BJ (cell line): ENCODE data around the gene ERO1A. TPM values are rescaled to one million over a fixed set of nuclear protein-coding genes. Genes with fewer than 3 reads are reported as not detected.

ENCODE experiments used
- CTCF ChIA-PET: fragments of 350-600 bp; formaldehyde crosslinking; extraction: SDS; loops from one replicate; lab custom pipeline; 2021; ENCODE audit warnings: antibody characterized with exemption, inconsistent platforms; lab: Yijun Ruan, JAX
- POLR2A ChIA-PET: fragments of 300-600 bp; sonication (Branson Sonifier 250); formaldehyde crosslinking; extraction: SDS; loops from one replicate; lab custom pipeline; 2021; ENCODE audit warnings: antibody characterized with exemption; lab: Charles Lee
- DNase-seq: peaks from one replicate; pipeline ENCODE4 v3.0.0-alpha.2; 2011; ENCODE audit warnings: low read depth
- H3K27me3 ChIP-seq: 2 replicates; pipeline ENCODE4 v1.6.0; 2011; ENCODE audit warnings: low read length; ENCODE audit not compliant: control insufficient read depth, insufficient read depth
- H3K36me3 ChIP-seq: 2 replicates; pipeline ENCODE4 v1.5.1; 2011; ENCODE audit warnings: low read length; ENCODE audit not compliant: control insufficient read depth, insufficient read depth
- H3K4me3 ChIP-seq: 2 replicates; pipeline ENCODE4 v1.5.1; 2011; ENCODE audit warnings: low read depth, mild to moderate bottlenecking, control low read depth, low read length
- CTCF ChIP-seq: IDR thresholded peaks from 2 replicates; pipeline ENCODE4 v1.5.1; 2011; ENCODE audit warnings: low read depth, mild to moderate bottlenecking, control low read depth, inconsistent platforms, low read length, moderate library complexity; ENCODE audit not compliant: insufficient read depth
- polyA minus RNA-seq: library from RNA; depleted of rRNA, polyadenylated mRNA; stranded (reverse); fragments of >200 nt; gene quantifications from 2 replicates; pipeline ENCODE4 v1.2.3, GENCODE V29; 2011; rRNA and poly(A)+ RNA removed
- polyA plus RNA-seq: library from polyadenylated mRNA; depleted of rRNA; stranded (reverse); fragments of >200 nt; gene quantifications from 2 replicates; pipeline ENCODE4 v1.2.3, GENCODE V29; 2011; rRNA removed

The ERO1A gene
- polyA plus RNA-seq, result 21.0 and 34.2 TPM in 2 replicates
- polyA minus RNA-seq, result 6.5 and 7.0 TPM in 2 replicates

- Histone ChIP-seq H3K4me3 (peak within 1 kb of the TSS; percentile 100), H3K27me3 (no peaks in the 10 kb centered on the region), H3K36me3 (no peaks in the 10 kb centered on the region)
- CTCF ChIA-PET, result no interaction called here
- POLR2A ChIA-PET, result interaction anchor here (0.6 kb wide), 3 partner anchors 100 to 664 kb away, joined by 3 to 12 read pairs (median 7); no protein-coding TSS in a partner anchor
- no peak for TF ChIP-seq CTCF
- no peak for DNase-seq
Measured at GRCh38 chr14:52695481-52696091, at the start of gene ERO1A. Gene ERO1A (minus strand): TSS chr14:52695558. CDS start chr14:52695481, 77 bp downstream.

- no peak overlapping the region for H3K4me3 ChIP-seq
- no peak for TF ChIP-seq CTCF
Measured at GRCh38 chr14:52741865-52742264, 46.5 kb upstream of the ERO1A start.

GRCh38 chr14:52740751-52741150 is 45.4 kb upstream of the ERO1A start:
- no peak for TF ChIP-seq CTCF
- Histone ChIP-seq H3K27me3 (no peaks in the 10 kb centered on the region), H3K4me3 (no peak overlapping the region), H3K36me3 (no peaks in the 10 kb centered on the region)
- POLR2A ChIA-PET, result no interaction called here
- CTCF ChIA-PET, result no interaction called here
- no peak for DNase-seq

More at GRCh38 chr14:52741865-52742264, 46.5 kb upstream of the ERO1A start:
- no peak for DNase-seq
- Histone ChIP-seq H3K36me3 (no peaks in the 10 kb centered on the region), H3K27me3 (no peaks in the 10 kb centered on the region)
- ChIA-PET CTCF (interaction anchor here (0.6 to 1.3 kb wide), 3 partner anchors 14 to 416 kb away, joined by 3 read pairs; no protein-coding TSS in a partner anchor), POLR2A (no interaction called here)

- DNase-seq, result no peak
- no peak for TF ChIP-seq CTCF
- POLR2A ChIA-PET, result no interaction called here
- H3K36me3 ChIP-seq, result no peaks in the 10 kb centered on the region
- no peaks in the 10 kb centered on the region for H3K27me3 ChIP-seq
- H3K4me3 ChIP-seq, result no peak overlapping the region
- CTCF ChIA-PET, result interaction anchor here (1.5 kb wide), 1 partner anchor 15 kb away, joined by 4 read pairs; no protein-coding TSS in a partner anchor
Measured at GRCh38 chr14:52738409-52738808, 43.1 kb upstream of the ERO1A start.

- POLR2A ChIA-PET, result no interaction called here
- no peaks in the 10 kb centered on the region for H3K27me3 ChIP-seq
- no peak for TF ChIP-seq CTCF
- no peaks in the 10 kb centered on the region; the same call in 1 of the 2 replicates for H3K36me3 ChIP-seq
- CTCF ChIA-PET, result no interaction called here
- H3K4me3 ChIP-seq, result no peak overlapping the region
- no peak for DNase-seq
Measured at GRCh38 chr14:52735921-52736489, 40.6 kb upstream of the ERO1A start.
